ENCODE data around the gene AXIN1.

Gene AXIN1

DNA sequence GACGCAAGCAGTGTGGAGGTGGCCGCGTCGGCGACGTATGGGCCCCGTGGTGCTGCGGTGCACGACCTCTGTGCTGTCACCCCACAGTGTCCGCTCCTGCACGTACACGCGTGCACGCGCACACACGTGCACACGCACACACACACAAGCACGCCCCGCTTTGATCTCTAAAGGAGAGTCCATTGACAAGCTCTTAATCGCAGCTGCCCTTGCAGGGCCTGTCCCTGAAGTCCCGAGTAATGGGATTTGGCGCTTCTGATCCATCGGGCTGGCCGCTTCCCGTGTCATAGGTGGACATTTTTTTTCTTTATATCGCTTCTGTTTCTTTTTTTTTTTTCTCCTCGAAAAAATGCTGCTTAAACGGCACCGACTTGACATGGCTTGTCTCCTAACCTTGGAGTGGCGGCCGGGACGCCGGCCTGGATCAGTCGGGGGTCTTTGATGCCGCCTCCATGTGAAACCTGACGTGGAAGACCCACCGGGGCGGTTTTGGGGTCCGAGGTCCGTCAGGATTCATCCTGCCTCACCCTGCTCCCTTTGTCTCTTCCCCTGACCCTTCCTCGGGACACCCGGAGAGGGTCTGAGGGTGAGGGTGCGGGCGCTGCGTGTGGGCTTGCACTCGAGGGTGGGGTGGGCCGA is 8.3 kb upstream of the AXIN1 start:
- DNase-seq (ENCODE audit: low read depth), result no peak
- no peak overlapping the region for H3K4me3 ChIP-seq (ENCODE audit: low read length)
- TF ChIP-seq, protein P1, sequence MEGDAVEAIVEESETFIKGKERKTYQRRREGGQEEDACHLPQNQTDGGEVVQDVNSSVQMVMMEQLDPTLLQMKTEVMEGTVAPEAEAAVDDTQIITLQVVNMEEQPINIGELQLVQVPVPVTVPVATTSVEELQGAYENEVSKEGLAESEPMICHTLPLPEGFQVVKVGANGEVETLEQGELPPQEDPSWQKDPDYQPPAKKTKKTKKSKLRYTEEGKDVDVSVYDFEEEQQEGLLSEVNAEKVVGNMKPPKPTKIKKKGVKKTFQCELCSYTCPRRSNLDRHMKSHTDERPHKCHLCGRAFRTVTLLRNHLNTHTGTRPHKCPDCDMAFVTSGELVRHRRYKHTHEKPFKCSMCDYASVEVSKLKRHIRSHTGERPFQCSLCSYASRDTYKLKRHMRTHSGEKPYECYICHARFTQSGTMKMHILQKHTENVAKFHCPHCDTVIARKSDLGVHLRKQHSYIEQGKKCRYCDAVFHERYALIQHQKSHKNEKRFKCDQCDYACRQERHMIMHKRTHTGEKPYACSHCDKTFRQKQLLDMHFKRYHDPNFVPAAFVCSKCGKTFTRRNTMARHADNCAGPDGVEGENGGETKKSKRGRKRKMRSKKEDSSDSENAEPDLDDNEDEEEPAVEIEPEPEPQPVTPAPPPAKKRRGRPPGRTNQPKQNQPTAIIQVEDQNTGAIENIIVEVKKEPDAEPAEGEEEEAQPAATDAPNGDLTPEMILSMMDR (conservative IDR thresholded peaks at IDR 0.05; ENCODE audit: low read length), result no peak

DNA sequence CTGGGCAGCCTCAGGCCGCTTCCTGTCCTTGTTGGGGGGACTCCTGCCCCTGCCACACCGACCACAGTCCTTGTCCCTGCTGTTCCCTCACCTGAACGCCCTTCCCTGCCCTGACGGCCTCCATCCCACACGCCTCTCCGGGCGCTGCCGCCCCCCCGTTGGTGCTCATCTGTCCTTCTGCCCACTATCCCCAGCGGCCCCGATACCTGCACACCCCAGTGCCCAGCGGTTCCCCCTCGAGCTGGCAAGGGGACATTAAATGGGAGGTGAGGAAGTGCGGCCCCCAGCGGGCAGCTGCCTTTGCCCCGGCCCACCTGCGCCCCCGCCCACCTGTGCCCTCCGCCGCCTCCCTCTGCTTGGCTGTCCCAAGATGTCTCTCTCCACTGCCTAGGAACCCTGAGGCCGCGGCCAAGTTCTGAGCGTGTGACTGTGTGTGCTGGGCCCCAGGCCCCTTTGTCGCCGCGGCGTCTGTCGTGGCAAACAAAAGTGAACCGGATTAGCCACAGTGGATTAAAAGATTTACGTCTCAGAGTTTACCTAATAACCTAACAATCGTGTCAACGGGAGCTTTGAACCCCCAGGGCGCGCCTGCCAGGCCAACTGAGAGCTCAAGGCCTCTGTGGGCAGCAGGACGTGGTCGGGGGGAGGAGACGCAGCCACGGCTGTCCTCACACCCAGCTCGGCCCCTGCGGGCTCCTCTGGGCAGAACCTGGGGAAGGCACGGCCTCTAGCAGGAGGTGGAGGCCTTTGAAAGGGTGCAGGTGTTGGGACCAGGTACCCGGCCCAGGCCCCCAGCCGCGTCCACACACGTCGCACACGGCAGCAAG is 7.6 kb upstream of the AXIN1 start:
- TF ChIP-seq, protein P1 (conservative IDR thresholded peaks at IDR 0.05; ENCODE audit: low read length), result no peak
- DNase-seq (ENCODE audit: low read depth), result no peak
- no peak overlapping the region for H3K4me3 ChIP-seq (ENCODE audit: low read length)

DNA sequence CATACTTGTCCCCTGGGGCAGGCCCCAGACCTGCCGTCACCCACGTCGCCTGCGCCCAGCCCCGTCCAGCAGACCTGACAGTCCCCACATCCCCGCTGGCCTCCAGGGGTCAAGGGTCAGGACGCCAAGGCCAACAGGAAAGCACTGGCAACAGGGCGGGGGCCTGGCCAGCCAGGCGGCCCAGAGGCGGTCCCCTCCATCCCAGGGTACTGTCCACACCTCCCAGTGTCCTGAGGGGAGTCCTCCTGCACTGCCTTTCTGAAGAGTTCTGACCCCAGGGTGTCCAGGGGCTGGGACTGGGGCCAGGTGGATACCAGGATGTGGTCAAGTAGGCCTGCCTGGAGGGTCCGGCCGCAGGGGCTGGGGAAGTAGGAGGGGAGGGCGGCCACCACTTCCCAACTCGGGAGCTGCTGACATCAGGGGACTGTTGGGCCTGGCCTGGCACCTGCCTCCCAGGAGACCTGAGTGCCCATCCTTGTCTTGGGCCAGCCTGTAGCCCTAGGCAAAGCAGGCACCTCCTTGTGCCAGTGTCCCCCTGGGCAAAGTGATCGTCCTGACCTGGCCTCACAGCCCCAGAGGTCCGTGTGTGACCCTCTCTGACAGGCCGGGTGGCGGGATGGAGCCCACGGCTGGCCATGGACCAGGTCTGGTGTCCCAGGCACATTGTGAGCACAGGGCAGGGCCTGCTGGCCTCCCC is 6.7 kb upstream of the AXIN1 start:
- H3K4me3 ChIP-seq (ENCODE audit: low read length), result no peak overlapping the region
- TF ChIP-seq, protein P1 (conservative IDR thresholded peaks at IDR 0.05; ENCODE audit: low read length), result no peak
- DNase-seq (ENCODE audit: low read depth), result no peak

DNA sequence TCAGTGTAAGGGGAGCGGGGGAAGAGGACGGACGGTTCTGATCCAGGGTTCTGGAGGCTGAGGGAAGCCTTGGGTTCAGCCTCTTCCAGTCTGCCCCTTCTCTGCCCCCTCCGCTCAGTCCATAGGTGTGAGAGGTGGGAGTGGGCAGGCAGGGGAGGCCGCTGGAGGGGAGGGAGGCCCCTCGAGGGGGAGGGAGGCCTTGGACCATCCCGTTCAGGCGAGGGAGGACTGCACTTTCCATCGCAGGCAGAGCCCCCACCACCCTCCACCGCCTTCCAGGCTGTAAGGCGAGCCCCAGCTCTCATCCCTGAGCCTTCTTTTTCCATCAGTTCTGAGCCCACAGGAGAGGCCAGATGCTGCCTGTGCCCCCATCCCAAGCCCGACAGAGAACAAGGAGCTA is 4.2 kb upstream of the AXIN1 start:
- no peak for DNase-seq (ENCODE audit: low read depth)
- H3K4me3 ChIP-seq (ENCODE audit: low read length), result no peak overlapping the region
- TF ChIP-seq, protein P1 (conservative IDR thresholded peaks at IDR 0.05; ENCODE audit: low read length), result no peak

DNA sequence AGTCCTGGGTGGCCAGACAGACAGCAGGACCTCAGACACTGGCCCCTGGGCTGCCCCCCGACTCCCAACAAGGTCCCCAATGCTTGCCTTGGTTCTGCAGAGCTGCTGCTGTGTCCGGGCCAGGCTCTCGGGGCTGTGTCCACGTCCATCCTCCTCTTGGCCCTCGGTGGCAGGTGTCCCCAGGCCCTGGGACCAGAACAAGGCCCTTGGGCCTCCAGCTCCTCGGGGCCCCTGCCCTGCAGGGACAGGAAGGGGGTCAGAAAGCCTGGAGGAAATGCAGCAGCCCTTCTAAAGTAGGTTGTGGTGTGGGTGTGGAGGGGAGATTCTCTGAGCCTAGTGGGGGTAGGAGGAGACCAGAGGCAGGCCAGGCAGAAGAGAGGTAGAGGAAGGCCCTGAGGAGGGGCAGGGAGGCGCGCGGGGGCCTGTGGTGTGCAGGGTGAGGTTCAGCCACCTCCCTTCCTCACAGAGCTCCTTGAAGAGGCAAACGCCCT is 2.5 kb upstream of the AXIN1 start:
- DNase-seq (ENCODE audit: low read depth), result no peak
- TF ChIP-seq, protein P1 (conservative IDR thresholded peaks at IDR 0.05; ENCODE audit: low read length), result no peak
- no peak overlapping the region for H3K4me3 ChIP-seq (ENCODE audit: low read length)

DNA sequence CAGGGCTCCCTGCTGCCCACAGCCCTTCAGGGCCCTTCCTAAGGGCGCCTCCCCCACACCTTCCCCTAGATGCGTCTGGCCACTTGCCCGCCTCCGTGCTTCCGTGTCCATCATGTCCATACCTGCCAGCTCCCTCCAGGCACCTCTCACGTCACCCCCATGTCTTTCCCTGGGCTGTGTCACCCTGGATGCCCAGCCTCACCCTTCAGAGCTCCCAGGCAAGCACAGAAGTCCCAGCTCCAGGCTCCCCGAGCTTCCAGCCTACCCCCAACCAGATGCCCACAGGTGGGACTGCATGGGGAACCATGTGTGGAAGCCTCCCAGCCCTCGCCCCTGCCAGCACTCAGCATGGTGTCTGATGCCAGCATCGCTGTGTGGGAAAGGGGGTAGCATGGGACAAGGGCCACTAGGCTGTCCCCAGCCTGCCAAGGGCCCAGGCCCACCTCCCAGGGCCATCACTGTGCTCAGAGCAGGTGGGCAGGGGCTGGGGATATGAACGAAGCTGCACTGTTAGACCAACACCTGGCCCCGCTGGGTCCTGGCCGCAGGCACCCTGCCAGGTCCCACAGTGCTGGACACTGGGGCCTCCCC is 1.9 kb upstream of the AXIN1 start:
- no peak for DNase-seq (ENCODE audit: low read depth)
- TF ChIP-seq, protein P1 (conservative IDR thresholded peaks at IDR 0.05; ENCODE audit: low read length), result no peak
- H3K4me3 ChIP-seq (ENCODE audit: low read length), result no peak overlapping the region
